Measurements from ENCODE around the gene DBP.

DBP gene

GRCh38 chr19:48618278-48618915, 18.8 kb downstream of the DBP start:
- no peak for DNase-seq (ENCODE audit: low read depth)
- H3K4me3 ChIP-seq (replicated peaks; ENCODE audit: low read depth, low read length): peak overlapping the region; percentile 100
- no peak for TF ChIP-seq CTCF (IDR thresholded peaks at IDR 0.05; ENCODE audit: low read length, missing control alignments)

DNA sequence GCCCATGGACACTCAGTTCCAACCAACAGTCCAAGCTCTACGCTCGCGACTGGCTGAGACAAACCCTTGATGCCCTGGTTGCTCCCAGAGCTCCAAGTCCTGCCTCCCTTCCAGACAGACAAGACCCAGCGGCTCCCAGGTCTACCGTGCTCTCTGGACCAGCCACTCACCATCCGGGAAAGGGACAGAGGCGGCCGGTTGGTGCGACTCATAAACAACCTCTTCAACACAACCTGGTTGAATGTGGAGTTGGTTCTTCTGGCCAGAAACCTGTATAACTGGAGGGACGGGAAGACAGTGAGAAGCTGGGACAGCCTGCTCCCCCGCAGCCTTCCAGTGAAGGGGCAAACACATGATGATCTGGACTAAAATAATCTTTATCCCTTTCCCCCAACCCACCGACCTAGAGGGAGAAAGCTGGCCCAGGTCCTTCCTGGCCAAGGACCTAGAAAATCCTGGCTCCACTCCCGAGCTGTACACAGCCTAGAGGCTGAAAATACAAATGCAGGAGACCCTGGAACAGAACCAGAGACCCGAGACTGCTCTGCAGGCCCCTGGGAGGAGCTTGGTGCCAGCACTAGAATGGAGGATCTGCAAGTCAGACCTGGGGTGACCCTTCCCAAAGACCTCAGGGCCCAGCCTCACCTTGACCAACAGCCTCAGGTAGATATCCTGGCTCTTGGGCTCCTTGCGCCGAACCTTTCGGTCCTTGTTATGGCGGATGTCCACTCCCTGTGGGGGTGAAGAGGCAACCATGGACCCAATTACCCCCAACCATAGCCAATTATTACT, 19.8 kb downstream of the DBP start:
- peak; percentile 20 for TF ChIP-seq CTCF (IDR thresholded peaks at IDR 0.05; ENCODE audit: low read length, missing control alignments)
- peak overlapping the region; percentile 100 for H3K4me3 ChIP-seq (replicated peaks; ENCODE audit: low read depth, low read length)
- no peak for DNase-seq (ENCODE audit: low read depth)

GRCh38 chr19:48616491-48617056, 20.6 kb downstream of the DBP start:
- DNase-seq (ENCODE audit: low read depth): no peak
- peak overlapping the region; percentile 100 for H3K4me3 ChIP-seq (replicated peaks; ENCODE audit: low read depth, low read length)
- no peak for TF ChIP-seq CTCF (IDR thresholded peaks at IDR 0.05; ENCODE audit: low read length, missing control alignments)

DNA sequence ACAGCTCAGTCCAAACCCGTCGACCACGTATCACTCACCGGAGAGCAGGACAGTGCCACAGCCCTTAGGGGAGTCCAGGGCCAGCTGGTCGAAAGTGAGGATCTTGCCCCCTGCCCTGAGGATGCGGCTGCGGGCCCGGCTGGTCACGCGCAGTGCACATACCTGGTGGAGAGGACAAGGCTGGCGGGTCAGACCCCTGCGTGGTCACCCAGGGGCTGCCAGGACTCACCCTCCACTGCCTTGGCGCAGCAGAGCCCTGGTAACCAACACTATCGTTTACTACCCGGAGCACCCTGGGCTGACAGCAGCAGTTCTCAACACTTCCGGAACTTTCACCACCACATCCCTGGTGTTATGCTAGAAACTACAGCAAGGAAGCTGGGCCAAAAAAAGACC, 21.1 kb downstream of the DBP start:
- no peak for TF ChIP-seq CTCF (IDR thresholded peaks at IDR 0.05; ENCODE audit: low read length, missing control alignments)
- H3K4me3 ChIP-seq (replicated peaks; ENCODE audit: low read depth, low read length): no peak overlapping the region
- no peak for DNase-seq (ENCODE audit: low read depth)

DNA sequence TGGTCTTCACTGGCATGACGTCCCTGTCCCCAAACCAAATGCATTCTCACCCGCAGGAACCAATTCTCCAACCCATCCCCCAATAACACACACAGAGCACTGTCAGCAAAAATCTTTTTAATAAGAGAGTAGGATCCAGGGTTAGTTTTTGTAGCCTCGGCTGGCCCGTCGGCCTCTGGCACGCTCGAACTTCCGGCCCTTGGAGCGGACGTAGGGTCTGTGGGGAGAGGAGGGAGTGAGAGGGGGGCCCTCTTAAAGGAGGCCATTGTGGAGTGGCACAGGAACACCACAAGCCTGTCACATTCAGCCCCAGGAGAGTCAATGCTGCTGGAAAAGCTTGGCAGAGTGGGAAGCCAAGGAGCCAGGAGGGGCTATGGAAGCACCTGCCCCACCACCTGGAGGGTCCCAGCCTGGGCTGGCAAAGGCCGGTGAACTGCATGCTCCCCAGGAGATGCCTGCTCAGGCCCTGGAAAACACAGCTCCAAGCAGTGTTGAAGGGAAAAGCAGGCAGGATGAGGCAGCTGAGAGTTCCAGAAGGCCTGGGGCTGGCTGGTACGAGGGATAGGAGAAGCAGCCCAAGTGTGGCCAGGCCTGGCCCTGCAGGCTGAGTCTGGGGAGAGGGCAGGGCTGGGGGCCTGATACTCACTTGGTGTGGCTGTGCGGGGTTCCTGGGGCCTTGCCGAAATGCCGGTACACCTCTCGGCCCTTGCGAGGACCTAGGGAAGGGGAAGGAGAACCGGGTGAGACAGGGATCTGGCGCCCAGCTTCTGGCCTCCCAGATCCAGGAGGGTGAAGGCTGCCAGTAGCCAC, 21.7 kb downstream of the DBP start:
- H3K4me3 ChIP-seq (replicated peaks; ENCODE audit: low read depth, low read length): no peak overlapping the region
- no peak for TF ChIP-seq CTCF (IDR thresholded peaks at IDR 0.05; ENCODE audit: low read length, missing control alignments)
- no peak for DNase-seq (ENCODE audit: low read depth)

DNA sequence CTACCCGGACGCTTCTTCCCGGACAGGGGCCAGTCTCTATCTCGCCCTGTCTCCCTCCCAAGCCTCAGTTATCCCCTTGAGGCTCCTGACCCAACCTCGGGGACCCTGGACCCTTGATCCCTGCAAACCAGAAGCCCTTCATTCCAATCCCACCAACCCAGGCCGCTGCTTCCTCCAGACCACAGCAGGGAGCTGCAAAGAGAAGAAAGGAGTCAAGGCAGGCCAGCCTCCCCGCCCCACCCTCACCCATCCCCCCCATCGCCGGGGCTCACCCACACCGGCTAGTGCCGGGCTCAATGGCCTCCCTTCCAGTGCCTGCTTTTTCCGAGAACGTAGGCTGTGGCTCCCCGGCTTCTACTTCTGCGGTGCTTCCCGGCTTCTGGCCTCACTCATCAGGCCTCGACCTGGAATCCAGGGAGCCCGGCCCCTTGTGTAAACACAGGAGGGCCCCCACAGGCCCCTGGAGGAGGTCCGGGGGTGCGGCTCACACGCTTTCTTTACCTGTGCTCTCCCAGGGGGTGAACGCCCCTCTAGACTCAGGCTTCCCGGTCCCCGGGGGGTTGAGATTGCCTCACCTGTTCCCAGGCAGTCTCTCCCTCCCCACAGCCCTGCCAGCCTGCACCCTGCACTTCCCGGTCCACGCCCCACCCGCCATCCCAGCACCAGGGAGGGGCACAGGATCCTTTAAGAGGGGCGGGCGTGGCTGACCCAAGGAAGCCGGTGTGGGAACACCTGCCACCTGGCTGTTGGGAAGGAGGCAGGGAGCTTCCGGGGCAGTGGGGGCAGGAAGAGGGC, 22.5 kb downstream of the DBP start, which contains the start of gene FAM83E:
FAM83E (minus strand) TSS at position 641 of the 795 bp plus-strand sequence. CDS start 1,704 bp downstream, outside the sequence.
- no peak for DNase-seq (ENCODE audit: low read depth)
- TF ChIP-seq CTCF (IDR thresholded peaks at IDR 0.05; ENCODE audit: low read length, missing control alignments): no peak

More for the DNA sequence above, 22.5 kb downstream of the DBP start, which contains the start of gene FAM83E:
- H3K4me3 ChIP-seq (replicated peaks; ENCODE audit: low read depth, low read length): no peak within 1 kb of the TSS
